Ovary (tissue), 9 donors: ENCODE data around the gene CCDC40. TPM values are rescaled to one million over a fixed set of nuclear protein-coding genes. Genes with fewer than 3 reads are reported as not detected.

Experiments
- DNase-seq, 5 donors: peaks; one replicate each; pipeline ENCODE4 v3.0.0-alpha.2; 2019 to 2020
- H3K27ac ChIP-seq, 2 donors: fragments of 200-600 bp; one replicate each; pipeline versions ENCODE4 v1.5.1 to v1.8.0; 2019 to 2022
- H3K27me3 ChIP-seq: fragments of 200-600 bp; one replicate; pipeline ENCODE4 v1.8.0; 2022
- H3K36me3 ChIP-seq: fragments of 200-600 bp; sonication (generic); one replicate; pipeline ENCODE4 v1.5.1; 2019
- H3K4me1 ChIP-seq: one replicate; pipeline ENCODE4 v1.8.1; 2013; ENCODE audit warnings: mild to moderate bottlenecking, moderate library complexity; ENCODE audit not compliant: insufficient read depth
- H3K4me3 ChIP-seq: fragments of 200-600 bp; sonication (generic); one replicate; pipeline ENCODE4 v1.5.1; 2017
- H3K9me3 ChIP-seq, 2 donors: fragments of 200-600 bp in 1 of 2; sonication (generic) in 1 of 2; one replicate each; pipeline versions ENCODE4 v1.5.1 to v1.8.1; 2013 to 2019; ENCODE audit warnings: mild to moderate bottlenecking in 1 of 2, moderate library complexity in 1 of 2
- CTCF ChIP-seq, 3 donors: fragments of 450-650 bp in 2 of 3; fragments of 200-600 bp in 1 of 3; IDR thresholded peaks; one replicate each; pipeline versions ENCODE4 v1.5.1 to v1.8.0; 2016 to 2022; ENCODE audit warnings: antibody characterized with exemption in 3 of 3, mild to moderate bottlenecking in 1 of 3
- EP300 ChIP-seq: sonication (generic); formaldehyde crosslinking; IDR thresholded peaks from one replicate; pipeline ENCODE4 v1.6.1; 2017; ENCODE audit warnings: antibody characterized with exemption
- POLR2A ChIP-seq: fragments of 450-650 bp; IDR thresholded peaks from one replicate; pipeline ENCODE4 v1.6.1; 2017; ENCODE audit warnings: antibody characterized with exemption, mild to moderate bottlenecking, moderate library complexity
- WGBS, 3 donors: extraction: QIAGEN DNeasy Blood & Tissue Kit in 1 of 3; methylation state at CpG; one replicate each; pipeline versions ENCODE4 v1.1.5 to v1.1.7; 2013 to 2017; 5-methylcytosine and 5-hydroxymethylcytosine counted together
- intact Hi-C, 4 donors: fragments of 100-400 bp; cut with DNase I; formaldehyde crosslinking; loops; one replicate each; pipeline versions ENCODE4 v1.11.0 to v1.15.1; 2022 to 2023
- polyA plus RNA-seq, 2 donors: library from polyadenylated mRNA; stranded (reverse); fragments of 200-250 nt in 1 of 2; fragments of 350-450 nt in 1 of 2; fragmentation: Illumina TruSeq in 1 of 2; extraction: RNeasy Lipid Tissue Mini Kit (QIAGEN cat#74804) in 1 of 2; gene quantifications; one replicate each; pipeline ENCODE4 v1.2.3, GENCODE V29; 2013 to 2014
- total RNA-seq, 7 donors: library from RNA; depleted of rRNA in 2 of 7; stranded (reverse); fragments of >200 nt in 2 of 7; fragmentation: NEBNext Ultra II Directional in 3 of 7; extraction: Animal tissue kit (Norgen Biotek cat#: 25700) in 3 of 7; gene quantifications; one replicate each; pipeline versions ENCODE4 v1.1.0 to v1.2.4, GENCODE V29; 2016 to 2023
- donor health status: DM: no; HTN: no; CAD: no; lungs with moderate emphysema.
- donor health status: DM: no; HTN: no; CAD: no.
- donor health status: Bipolar disorder and iron deficiency.
- donor health status: DM: yes; HTN: yes; CAD: no.
- donor health status: DM: no; HTN: no; CAD: no.
- donor health status: DM: yes; HTN: yes; CAD: no.

The CCDC40 gene
- total and polyA plus RNA-seq, 9 donors, result 1.5 to 27.8 (median 6.0) TPM

DNA sequence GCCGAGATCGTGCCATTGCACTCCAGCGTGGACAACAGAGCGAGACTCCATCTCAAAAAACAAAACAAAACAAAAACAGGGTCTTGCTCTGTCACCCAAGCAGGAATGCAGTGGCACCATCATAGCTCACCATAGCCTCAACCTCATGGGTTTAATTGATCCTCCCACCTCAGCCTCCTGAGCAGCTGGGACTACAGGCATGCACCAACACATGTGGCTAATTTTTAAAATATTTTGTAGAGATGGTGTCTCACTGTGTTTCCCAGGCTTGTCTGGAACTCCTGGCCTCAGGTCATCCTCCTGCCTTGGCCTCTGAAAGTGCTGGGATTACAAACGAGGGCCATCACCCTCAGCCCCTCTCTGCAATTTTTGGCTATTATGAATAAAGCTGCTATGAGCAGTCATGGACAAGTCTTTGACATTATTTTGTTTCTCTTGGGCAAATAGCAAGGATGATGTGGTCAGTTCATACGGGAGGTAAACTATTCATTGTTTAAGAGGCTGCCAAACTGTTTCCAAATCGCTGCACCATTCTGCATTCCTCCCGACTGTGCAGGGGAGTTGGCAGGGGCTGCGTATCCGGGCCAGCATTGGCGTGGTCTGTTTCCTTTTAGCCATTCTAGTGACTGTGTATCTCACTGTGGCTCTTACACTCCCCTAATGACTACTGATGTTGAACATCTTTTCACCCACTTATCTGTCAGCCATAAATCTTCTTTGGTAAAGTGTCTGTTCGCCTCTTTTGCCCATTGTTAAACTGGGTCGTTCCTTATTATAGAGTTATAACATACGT is 89.4 kb downstream of the CCDC40 start:
- H3K27me3 ChIP-seq, result no peaks in the 10 kb centered on the region
- no peak overlapping the region for H3K27ac ChIP-seq
- no peak for DNase-seq
- no peaks in the 10 kb centered on the region for H3K9me3 ChIP-seq
- 36 to 42% (median 40%) methylated on average over 14 of the region's 14 CpGs for WGBS, 3 donors
- H3K36me3 ChIP-seq, result no peaks in the 10 kb centered on the region
- H3K4me1 ChIP-seq, result no peaks in the 10 kb centered on the region
- intact Hi-C loops, result no loop called here
- TF ChIP-seq CTCF (IDR thresholded peaks at IDR 0.05) (no peak), EP300 (no peak), POLR2A (no peak)
- H3K4me3 ChIP-seq, result no peak overlapping the region

DNA sequence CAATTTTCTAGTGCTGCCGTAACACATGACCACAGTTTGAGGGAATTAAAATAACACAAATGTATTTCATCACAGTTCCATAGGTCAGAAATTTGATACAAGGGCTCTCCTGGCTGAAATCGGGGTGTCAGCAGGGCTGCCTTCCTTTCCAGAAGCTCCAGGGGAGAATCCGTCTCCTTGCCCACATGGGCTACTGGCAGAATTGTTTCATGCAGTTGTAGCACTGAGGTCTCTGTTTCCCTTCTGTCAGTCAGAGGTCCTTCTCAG is 89.9 kb downstream of the CCDC40 start:
- Histone ChIP-seq H3K4me1 (no peaks in the 10 kb centered on the region), H3K9me3 (no peaks in the 10 kb centered on the region), H3K36me3 (no peaks in the 10 kb centered on the region), H3K27me3 (no peaks in the 10 kb centered on the region), H3K4me3 (no peak overlapping the region), H3K27ac (no peak overlapping the region)
- WGBS, 3 donors, result 44 to 56% (median 46%) methylated on average over 3 of the region's 3 CpGs
- intact Hi-C loops, result no loop called here
- DNase-seq, result no peak
- TF ChIP-seq CTCF (IDR thresholded peaks at IDR 0.05) (no peak), EP300 (no peak), POLR2A (no peak)

DNA sequence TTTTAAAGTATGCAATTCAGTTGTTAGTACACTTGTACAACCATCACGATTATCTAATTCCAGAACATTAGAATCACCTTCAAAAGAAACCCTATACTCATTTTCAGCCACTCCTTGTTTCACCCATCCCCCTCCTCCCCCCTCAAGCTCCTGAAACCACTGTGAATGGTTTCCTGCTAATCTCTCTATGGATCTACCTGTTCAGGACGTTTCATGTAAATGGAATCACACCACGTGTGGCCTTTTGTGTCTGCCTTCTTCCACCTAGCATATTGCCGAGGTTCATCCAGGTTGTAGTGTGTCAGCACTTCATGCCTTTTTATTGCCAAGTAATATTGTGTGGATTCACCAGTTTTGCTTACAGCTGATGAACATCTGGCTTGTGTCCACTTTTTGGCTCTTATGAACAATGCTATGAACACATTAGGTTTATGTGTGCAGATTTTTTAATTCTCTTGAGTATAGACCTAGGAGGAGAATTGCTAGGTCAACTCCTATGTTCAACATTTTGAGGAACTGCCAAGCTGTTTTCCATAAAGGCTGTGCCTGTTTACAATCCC is 92.6 kb downstream of the CCDC40 start:
- no peaks in the 10 kb centered on the region for H3K9me3 ChIP-seq
- H3K4me1 ChIP-seq, result no peaks in the 10 kb centered on the region
- no peaks in the 10 kb centered on the region for H3K36me3 ChIP-seq
- no peak for DNase-seq
- WGBS, 3 donors, result 33 to 38% (median 37%) methylated on average over 4 of the region's 4 CpGs
- no peaks in the 10 kb centered on the region for H3K27me3 ChIP-seq
- H3K4me3 ChIP-seq, result no peak overlapping the region
- intact Hi-C loops, result no loop called here
- H3K27ac ChIP-seq, result no peak overlapping the region
- TF ChIP-seq CTCF (IDR thresholded peaks at IDR 0.05) (no peak), POLR2A (no peak), EP300 (no peak)

DNA sequence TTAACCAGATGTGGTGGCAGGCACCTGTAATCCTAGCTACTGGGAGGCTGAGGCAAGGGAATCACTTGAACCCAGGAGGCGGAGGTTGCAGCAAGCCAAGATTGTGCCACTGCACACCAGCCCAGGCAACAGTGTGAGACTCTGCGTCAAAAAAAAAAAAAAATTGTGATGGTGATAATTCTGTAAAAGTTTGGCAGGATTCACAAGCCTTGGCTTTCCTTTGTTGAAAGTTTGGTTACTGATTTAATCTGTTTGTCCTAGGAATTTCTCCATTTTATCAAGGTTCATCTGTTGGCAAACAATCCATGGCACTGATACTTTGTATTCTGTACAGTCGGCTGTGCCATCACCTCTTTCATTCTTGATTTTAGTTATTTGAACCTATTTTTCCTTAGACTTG is 94.5 kb downstream of the CCDC40 start:
- TF ChIP-seq EP300 (no peak), POLR2A (no peak), CTCF (IDR thresholded peaks at IDR 0.05) (no peak)
- H3K27me3 ChIP-seq, result no peaks in the 10 kb centered on the region
- H3K9me3 ChIP-seq, result no peaks in the 10 kb centered on the region
- H3K27ac ChIP-seq, result no peak overlapping the region
- 78 to 93% (median 86%) methylated on average over 3 of the region's 3 CpGs for WGBS, 3 donors
- intact Hi-C loops, result no loop called here
- H3K4me3 ChIP-seq, result no peak overlapping the region
- DNase-seq, result no peak
- no peaks in the 10 kb centered on the region for H3K4me1 ChIP-seq
- H3K36me3 ChIP-seq, result no peaks in the 10 kb centered on the region
